GM18951 (cell line): Measurements from ENCODE around the gene NTRK3.

Experiments used
- POLR2A ChIP-seq: IDR thresholded peaks from 4 replicates; pipeline ENCODE4 v1.6.1; 2011; ENCODE audit warnings: mild to moderate bottlenecking; ENCODE audit not compliant: insufficient read length, insufficient read depth; ENCODE audit errors: extremely low read depth
- in situ Hi-C: fragments of 300-500 bp; cut with MboI; formaldehyde crosslinking; loops from one replicate; pipeline ENCODE4 v1.12.0; 2022; ENCODE audit warnings: low sequenced_read_pairs, mixed read lengths, inconsistent platforms; ENCODE audit not compliant: unreplicated experiment

NTRK3 gene

GRCh38 chr15:88018869-88019641 is 237.5 kb downstream of the NTRK3 start:
- no peak for TF ChIP-seq POLR2A
- in situ Hi-C loops, result no loop called here

- in situ Hi-C loops, result no loop called here
- TF ChIP-seq POLR2A, result no peak
Measured at GRCh38 chr15:88017753-88018152, 238.8 kb downstream of the NTRK3 start.

- in situ Hi-C loops, result no loop called here
- no peak for TF ChIP-seq POLR2A
Measured at GRCh38 chr15:88016406-88016805, 240.1 kb downstream of the NTRK3 start.

DNA sequence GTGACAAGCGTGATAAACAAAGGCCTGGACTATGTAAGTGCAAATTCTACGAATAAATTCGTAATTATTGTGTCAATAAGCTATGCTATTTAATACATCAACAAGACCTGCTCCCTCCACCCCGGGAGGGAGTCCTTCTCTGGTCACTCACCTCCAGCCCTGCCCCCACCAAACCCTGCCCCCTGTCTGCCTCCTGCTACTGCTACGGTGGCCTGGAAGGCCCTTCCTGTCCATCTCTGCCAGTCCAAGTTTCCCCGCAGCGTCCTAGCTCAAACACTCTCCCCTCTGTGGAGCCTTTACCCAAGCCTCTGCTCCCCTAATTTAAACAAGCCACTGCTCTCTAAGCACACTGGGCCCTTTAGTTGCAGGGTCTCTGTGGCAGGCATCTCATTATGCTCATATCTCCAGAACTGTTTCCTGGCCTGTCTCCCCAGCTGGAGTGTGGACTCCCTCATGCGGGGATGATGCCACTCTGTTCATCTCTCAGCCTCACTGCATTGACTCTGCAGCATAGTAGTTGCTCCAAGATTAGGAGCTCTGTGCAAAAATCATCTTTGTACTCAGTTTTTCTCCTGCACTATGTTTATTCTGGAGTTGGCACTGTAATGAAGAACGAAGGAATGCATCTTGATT is 241.2 kb downstream of the NTRK3 start:
- TF ChIP-seq POLR2A, result no peak
- in situ Hi-C loops, result no loop called here

DNA sequence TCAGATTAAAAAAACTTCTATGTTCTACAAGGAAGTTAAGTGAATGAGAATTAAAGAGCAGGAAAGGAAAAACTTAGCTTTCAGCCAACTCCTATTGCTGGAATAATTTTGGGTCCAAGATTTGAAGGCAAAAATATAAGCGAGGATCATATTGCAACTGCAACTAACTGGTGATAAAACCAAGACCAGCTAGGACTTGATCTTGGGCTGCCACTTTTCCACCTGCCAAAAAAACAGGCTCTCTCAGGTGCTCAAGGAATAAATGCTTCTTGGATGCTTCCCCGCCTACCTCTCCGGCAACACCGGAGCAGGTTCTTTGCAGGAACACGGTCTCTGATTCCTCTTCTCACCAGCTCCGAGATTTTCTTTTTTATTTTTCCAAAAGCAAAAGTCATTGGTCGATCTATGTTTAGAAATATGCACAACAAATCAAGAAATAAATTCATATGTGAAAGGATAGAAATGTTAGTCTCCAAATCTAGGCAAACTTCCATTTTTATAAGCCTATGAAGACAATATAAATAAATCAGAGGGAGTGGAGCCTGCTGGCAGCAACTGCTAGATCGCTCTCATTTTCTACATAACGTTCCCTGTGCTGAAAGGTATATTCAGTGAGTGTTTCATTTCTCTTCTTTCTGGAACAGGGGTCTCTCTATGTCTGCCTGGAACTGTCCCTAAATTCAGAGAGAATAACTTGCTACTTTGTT is 241.9 kb downstream of the NTRK3 start:
- TF ChIP-seq POLR2A, result no peak
- in situ Hi-C loops, result no loop called here

DNA sequence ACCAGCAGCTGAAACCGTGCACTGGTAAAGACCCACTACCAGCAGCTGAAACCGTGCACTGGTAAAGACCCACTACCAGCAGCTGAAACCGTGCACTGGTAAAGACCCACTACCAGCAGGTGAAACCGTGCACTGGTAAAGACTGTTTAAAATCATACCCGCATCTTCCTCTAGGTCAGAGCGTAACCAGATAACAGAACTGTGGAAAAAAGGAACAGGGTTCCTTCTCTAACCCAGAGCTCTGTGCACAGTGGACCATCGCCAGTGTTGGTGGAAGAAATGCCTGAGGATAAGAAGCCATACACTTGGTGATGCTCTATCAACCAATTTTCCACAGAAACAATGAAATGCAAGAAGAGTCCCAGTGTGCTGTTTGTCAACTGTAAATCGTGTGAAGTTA is 243.4 kb downstream of the NTRK3 start:
- no peak for TF ChIP-seq POLR2A
- in situ Hi-C loops, result no loop called here

DNA sequence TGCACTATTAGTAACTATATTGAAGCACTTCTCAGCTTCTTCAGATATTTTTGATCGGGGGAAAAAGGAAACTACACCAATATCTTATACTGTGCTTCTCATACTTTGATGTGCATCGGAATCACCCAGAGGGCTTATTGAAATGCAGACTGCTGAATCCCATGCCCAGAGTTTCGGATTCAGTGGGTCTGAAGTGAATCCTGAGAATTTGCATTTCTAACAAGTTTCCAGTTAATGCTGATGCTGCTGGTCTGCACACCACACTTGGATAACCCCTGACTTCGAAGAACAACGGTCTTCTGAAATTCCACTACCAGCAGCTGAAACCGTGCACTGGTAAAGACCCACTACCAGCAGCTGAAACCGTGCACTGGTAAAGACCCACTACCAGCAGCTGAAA is 243.9 kb downstream of the NTRK3 start:
- in situ Hi-C loops, result no loop called here
- no peak for TF ChIP-seq POLR2A

- in situ Hi-C loops, result no loop called here
- TF ChIP-seq POLR2A, result no peak
Measured at GRCh38 chr15:88012233-88012632, 244.3 kb downstream of the NTRK3 start.

DNA sequence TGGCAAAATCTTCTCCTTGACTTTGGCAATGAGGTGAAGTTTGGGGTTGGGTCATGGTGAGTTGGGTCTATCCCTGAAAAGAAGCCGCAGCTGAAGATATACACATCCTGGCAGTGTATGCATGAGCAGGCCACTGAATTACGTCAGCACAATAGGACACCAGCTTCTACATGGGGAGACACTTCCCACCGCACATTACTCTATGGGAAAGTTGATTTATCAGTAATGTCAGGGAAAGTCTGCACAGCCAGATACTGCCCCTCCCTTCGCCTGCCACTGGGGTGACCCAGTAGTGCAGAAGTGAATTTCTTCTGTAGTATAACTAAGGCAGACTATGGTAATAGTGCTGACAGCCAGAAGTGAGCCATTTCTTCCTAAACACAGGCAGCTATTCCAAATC is 245.0 kb downstream of the NTRK3 start:
- in situ Hi-C loops, result no loop called here
- no peak for TF ChIP-seq POLR2A

GRCh38 chr15:88006146-88006545 is 250.4 kb downstream of the NTRK3 start:
- TF ChIP-seq POLR2A, result no peak
- in situ Hi-C loops, result no loop called here

- TF ChIP-seq POLR2A, result no peak
- in situ Hi-C loops, result no loop called here
Measured at GRCh38 chr15:88004399-88004798, 252.1 kb downstream of the NTRK3 start.

GRCh38 chr15:88003541-88004327 is 252.8 kb downstream of the NTRK3 start:
- in situ Hi-C loops, result no loop called here

DNA sequence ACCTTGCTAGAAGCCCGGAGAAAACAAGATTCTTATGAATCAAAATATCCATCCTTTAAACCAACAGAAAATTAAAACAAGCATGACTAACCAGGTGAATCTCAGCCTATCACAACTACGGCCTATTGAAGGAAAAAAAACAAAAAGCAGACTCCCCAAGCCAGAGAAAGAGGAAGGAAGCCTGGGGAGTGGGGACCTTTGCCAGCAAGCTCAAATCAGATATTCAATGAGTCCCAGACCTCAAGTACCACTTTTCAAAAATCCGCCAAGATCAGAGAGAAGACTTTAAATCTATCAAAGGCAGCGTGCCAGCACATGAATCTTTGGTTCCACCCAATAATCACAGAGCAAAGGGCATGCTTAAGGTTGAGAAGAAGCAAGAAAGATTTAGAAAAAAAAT is 253.8 kb downstream of the NTRK3 start:
- no peak for TF ChIP-seq POLR2A
- in situ Hi-C loops, result no loop called here

More at GRCh38 chr15:88003541-88004327, 252.8 kb downstream of the NTRK3 start:
- no peak for TF ChIP-seq POLR2A
